GM12872 (cell line): ENCODE data around the gene SPEM2.

ENCODE experiments used
- TF ChIP-seq, protein P1 (sequence below): IDR thresholded peaks from 3 replicates; pipeline ENCODE4 v1.5.1; 2011; ENCODE audit warnings: low read depth, mild to moderate bottlenecking, low read length, moderate library complexity; ENCODE audit not compliant: insufficient read depth

The SPEM2 gene

DNA sequence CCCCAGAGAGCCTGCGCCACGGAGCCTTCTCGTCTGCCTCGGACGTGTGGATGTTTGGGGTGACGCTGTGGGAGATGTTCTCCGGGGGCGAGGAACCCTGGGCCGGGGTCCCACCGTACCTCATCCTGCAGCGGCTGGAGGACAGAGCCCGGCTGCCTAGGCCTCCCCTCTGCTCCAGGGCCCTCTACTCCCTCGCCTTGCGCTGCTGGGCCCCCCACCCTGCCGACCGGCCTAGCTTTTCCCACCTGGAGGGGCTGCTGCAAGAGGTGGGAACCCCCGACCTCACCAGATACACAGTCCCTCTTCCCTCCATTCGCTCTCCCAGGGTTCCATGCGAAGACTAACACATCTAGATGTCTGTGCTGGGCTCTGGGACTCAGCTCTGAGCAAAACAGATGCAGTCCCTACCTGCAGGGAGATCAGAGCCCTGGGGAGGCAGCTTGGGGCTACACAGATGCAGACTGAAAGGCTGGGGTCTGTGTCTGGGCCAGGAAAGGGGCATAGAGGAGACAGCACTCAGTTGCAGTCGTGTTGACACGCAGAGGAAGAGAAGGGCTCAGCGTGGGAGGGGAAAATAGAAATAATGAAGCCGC, 40.8 kb upstream of the SPEM2 start:
- TF ChIP-seq, protein P1, sequence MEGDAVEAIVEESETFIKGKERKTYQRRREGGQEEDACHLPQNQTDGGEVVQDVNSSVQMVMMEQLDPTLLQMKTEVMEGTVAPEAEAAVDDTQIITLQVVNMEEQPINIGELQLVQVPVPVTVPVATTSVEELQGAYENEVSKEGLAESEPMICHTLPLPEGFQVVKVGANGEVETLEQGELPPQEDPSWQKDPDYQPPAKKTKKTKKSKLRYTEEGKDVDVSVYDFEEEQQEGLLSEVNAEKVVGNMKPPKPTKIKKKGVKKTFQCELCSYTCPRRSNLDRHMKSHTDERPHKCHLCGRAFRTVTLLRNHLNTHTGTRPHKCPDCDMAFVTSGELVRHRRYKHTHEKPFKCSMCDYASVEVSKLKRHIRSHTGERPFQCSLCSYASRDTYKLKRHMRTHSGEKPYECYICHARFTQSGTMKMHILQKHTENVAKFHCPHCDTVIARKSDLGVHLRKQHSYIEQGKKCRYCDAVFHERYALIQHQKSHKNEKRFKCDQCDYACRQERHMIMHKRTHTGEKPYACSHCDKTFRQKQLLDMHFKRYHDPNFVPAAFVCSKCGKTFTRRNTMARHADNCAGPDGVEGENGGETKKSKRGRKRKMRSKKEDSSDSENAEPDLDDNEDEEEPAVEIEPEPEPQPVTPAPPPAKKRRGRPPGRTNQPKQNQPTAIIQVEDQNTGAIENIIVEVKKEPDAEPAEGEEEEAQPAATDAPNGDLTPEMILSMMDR: no peak

DNA sequence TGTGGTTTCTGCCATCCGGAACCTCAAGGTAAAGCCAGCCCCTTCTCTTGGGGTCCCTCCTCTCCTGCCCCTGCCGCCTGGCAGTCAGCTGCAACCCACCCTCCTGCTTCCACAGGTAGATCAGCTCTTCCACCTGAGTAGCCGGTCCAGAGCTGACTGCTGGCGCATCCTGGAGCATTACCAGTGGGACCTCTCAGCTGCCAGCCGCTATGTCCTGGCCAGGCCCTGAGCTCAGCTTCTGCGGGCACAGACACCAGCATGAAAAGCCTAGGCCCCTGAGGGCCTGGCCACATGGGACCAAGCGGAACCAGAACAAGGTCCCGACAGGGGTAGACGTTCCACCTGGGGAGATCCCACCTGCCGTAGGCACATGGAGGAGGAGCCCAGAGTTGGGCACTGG, 36.6 kb upstream of the SPEM2 start:
- TF ChIP-seq, protein P1: no peak

GRCh38 chr17:7389924-7390910, 35.2 kb upstream of the SPEM2 start:
- TF ChIP-seq, protein P1: no peak

GRCh38 chr17:7391307-7391706, 34.1 kb upstream of the SPEM2 start:
- TF ChIP-seq, protein P1: no peak

DNA sequence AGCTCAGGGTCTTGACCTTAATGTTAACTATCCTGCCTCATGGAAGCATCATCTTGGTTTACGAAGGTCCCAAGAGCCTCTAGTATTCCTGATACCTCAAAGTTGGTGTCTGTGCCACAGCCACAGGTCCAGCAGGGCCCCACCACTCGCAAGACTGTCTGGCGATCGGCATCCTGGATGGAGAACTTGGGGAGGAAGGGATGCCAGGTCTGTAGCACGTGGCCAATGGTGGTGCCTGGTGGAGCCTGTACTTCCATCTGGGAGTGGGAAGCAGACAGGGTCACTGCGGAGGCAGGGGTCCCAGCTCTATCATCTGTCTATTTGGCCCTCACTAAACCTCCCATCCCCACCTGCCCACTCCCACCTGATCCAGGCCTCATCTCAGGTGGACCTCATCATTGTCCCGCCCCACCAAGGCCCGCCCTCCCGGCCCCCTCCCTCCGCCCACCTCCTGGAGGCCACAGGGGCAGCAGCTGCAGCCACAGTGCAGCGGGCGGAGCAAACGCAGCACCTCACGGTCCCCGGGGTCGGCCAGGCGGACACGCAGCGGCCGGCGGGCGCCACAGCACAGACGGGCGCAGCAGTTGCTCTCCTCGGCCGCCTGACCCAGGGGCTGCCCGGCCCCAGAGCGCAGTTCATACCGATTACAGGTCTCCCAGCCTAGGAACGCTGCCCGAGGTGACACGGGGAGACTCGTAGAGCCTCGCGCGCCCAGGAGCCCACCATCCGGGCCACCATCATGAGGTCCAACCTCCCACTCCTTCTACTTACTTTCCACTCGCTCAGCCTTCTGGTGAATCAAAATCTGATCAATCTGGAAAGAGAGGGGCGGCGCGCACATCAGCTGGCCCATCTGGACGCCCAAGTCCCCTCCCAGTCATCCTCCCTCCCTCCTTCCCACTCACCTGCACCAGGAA, 32.5 kb upstream of the SPEM2 start:
- TF ChIP-seq, protein P1: no peak

GRCh38 chr17:7393613-7394451, 31.6 kb upstream of the SPEM2 start:
- TF ChIP-seq, protein P1: 0 out of 3 replicates have a peak, but pooled peaks have one; percentile 6
